HUES48 (cell line): ENCODE results near the gene POLDIP3.

Source experiments
- H3K27ac ChIP-seq: one replicate; pipeline ENCODE4 v1.7.0; 2013; ENCODE audit warnings: low read depth, low read length, inconsistent platforms
- H3K27me3 ChIP-seq: 2 replicates; pipeline ENCODE4 v1.6.1; 2013; ENCODE audit warnings: mild to moderate bottlenecking, low read length; ENCODE audit not compliant: control insufficient read depth, insufficient read depth
- H3K36me3 ChIP-seq: 2 replicates; pipeline ENCODE4 v1.6.1; 2013; ENCODE audit warnings: low read length; ENCODE audit not compliant: control insufficient read depth, insufficient read depth
- H3K4me1 ChIP-seq: 2 replicates; pipeline ENCODE4 v1.6.1; 2013; ENCODE audit warnings: mild to moderate bottlenecking, low read length; ENCODE audit not compliant: control insufficient read depth, insufficient read depth
- H3K4me3 ChIP-seq: 2 replicates; pipeline ENCODE4 v1.5.1; 2013; ENCODE audit warnings: mild to moderate bottlenecking, low read depth, low read length
- H3K9ac ChIP-seq: 2 replicates; pipeline ENCODE4 v1.6.1; 2013; ENCODE audit warnings: mild to moderate bottlenecking, low read depth, low read length, moderate library complexity
- H3K9me3 ChIP-seq: 2 replicates; pipeline ENCODE4 v1.6.1; 2013; ENCODE audit warnings: low read length; ENCODE audit not compliant: control insufficient read depth, insufficient read depth

The POLDIP3 gene

GRCh38 chr22:42648017-42648367 lies 33.3 kb upstream of the POLDIP3 start:
- H3K36me3 ChIP-seq, result no peaks in the 10 kb centered on the region
- H3K4me1 ChIP-seq, result peaks cover 16% of the 10 kb centered on the region
- no peaks in the 10 kb centered on the region for H3K9me3 ChIP-seq
- peak overlapping the region; percentile 75; the same call in 1 of the 2 replicates for H3K4me3 ChIP-seq
- no peak overlapping the region for H3K9ac ChIP-seq
- no peak overlapping the region for H3K27ac ChIP-seq
- no peaks in the 10 kb centered on the region for H3K27me3 ChIP-seq

- Histone ChIP-seq H3K27ac (no peak overlapping the region), H3K4me1 (peaks cover 16% of the 10 kb centered on the region), H3K27me3 (no peaks in the 10 kb centered on the region), H3K4me3 (no peak overlapping the region), H3K36me3 (no peaks in the 10 kb centered on the region), H3K9me3 (no peaks in the 10 kb centered on the region), H3K9ac (no peak overlapping the region)
Observed at GRCh38 chr22:42646569-42647525, 32.2 kb upstream of the POLDIP3 start.

GRCh38 chr22:42645938-42646568 lies 31.4 kb upstream of the POLDIP3 start:
- Histone ChIP-seq H3K27me3 (no peaks in the 10 kb centered on the region), H3K27ac (no peak overlapping the region), H3K9ac (no peak overlapping the region), H3K36me3 (no peaks in the 10 kb centered on the region), H3K4me1 (peaks cover 16% of the 10 kb centered on the region), H3K9me3 (no peaks in the 10 kb centered on the region), H3K4me3 (no peak overlapping the region)

GRCh38 chr22:42645341-42645937 lies 30.8 kb upstream of the POLDIP3 start:
- Histone ChIP-seq H3K9ac (no peak overlapping the region), H3K4me3 (no peak overlapping the region), H3K27ac (no peak overlapping the region), H3K4me1 (peaks cover 16% of the 10 kb centered on the region), H3K9me3 (no peaks in the 10 kb centered on the region), H3K36me3 (no peaks in the 10 kb centered on the region), H3K27me3 (no peaks in the 10 kb centered on the region)

GRCh38 chr22:42644422-42645340 lies 30.0 kb upstream of the POLDIP3 start:
- H3K4me3 ChIP-seq, result no peak overlapping the region
- H3K36me3 ChIP-seq, result no peaks in the 10 kb centered on the region; the same call in 1 of the 2 replicates
- H3K4me1 ChIP-seq, result peaks cover 16% of the 10 kb centered on the region
- no peak overlapping the region for H3K9ac ChIP-seq
- H3K9me3 ChIP-seq, result no peaks in the 10 kb centered on the region
- no peaks in the 10 kb centered on the region for H3K27me3 ChIP-seq
- no peak overlapping the region for H3K27ac ChIP-seq

GRCh38 chr22:42643634-42644421 lies 29.1 kb upstream of the POLDIP3 start:
- Histone ChIP-seq H3K4me3 (no peak overlapping the region), H3K27me3 (no peaks in the 10 kb centered on the region), H3K9ac (no peak overlapping the region), H3K36me3 (no peaks in the 10 kb centered on the region; the same call in 1 of the 2 replicates), H3K27ac (no peak overlapping the region), H3K9me3 (no peaks in the 10 kb centered on the region), H3K4me1 (peaks cover 16% of the 10 kb centered on the region)

GRCh38 chr22:42642806-42643633 lies 28.3 kb upstream of the POLDIP3 start:
- Histone ChIP-seq H3K9me3 (no peaks in the 10 kb centered on the region), H3K4me1 (peaks cover 16% of the 10 kb centered on the region), H3K4me3 (no peak overlapping the region), H3K9ac (no peak overlapping the region), H3K27me3 (no peaks in the 10 kb centered on the region), H3K27ac (no peak overlapping the region), H3K36me3 (no peaks in the 10 kb centered on the region; the same call in 1 of the 2 replicates)

GRCh38 chr22:42641801-42642413 lies 27.2 kb upstream of the POLDIP3 start:
- Histone ChIP-seq H3K9me3 (no peaks in the 10 kb centered on the region), H3K36me3 (no peaks in the 10 kb centered on the region; the same call in 1 of the 2 replicates), H3K27ac (no peak overlapping the region), H3K4me1 (peaks cover 16% of the 10 kb centered on the region), H3K27me3 (no peaks in the 10 kb centered on the region), H3K9ac (no peak overlapping the region), H3K4me3 (no peak overlapping the region)

- Histone ChIP-seq H3K27me3 (no peaks in the 10 kb centered on the region), H3K36me3 (peaks cover 7% of the 10 kb centered on the region), H3K4me3 (no peak overlapping the region), H3K9me3 (no peaks in the 10 kb centered on the region), H3K27ac (no peak overlapping the region), H3K9ac (no peak overlapping the region), H3K4me1 (peaks cover 12% of the 10 kb centered on the region)
Observed at GRCh38 chr22:42639541-42640241, 25.0 kb upstream of the POLDIP3 start.
